ENCODE data around the gene TBK1. TPM values are rescaled to one million over a fixed set of nuclear protein-coding genes. Genes with fewer than 3 reads are reported as not detected.
A peak's percentile ranks its signal among the peaks of the same experiment; 100 is the strongest.

TBK1 gene
- total RNA-seq (ENCODE audit: low replicate concordance): 16.6 and 19.2 TPM in 2 replicates
- long read RNA-seq, transcript TBK1-201 (21 exons, 3,256 nt): major isoform, 56 of 82 reads
- long read RNA-seq, partial matches to known transcripts: 13 of 82 reads
- long read RNA-seq, other reads (novel, unspliced or antisense): 13 of 82 reads

DNA sequence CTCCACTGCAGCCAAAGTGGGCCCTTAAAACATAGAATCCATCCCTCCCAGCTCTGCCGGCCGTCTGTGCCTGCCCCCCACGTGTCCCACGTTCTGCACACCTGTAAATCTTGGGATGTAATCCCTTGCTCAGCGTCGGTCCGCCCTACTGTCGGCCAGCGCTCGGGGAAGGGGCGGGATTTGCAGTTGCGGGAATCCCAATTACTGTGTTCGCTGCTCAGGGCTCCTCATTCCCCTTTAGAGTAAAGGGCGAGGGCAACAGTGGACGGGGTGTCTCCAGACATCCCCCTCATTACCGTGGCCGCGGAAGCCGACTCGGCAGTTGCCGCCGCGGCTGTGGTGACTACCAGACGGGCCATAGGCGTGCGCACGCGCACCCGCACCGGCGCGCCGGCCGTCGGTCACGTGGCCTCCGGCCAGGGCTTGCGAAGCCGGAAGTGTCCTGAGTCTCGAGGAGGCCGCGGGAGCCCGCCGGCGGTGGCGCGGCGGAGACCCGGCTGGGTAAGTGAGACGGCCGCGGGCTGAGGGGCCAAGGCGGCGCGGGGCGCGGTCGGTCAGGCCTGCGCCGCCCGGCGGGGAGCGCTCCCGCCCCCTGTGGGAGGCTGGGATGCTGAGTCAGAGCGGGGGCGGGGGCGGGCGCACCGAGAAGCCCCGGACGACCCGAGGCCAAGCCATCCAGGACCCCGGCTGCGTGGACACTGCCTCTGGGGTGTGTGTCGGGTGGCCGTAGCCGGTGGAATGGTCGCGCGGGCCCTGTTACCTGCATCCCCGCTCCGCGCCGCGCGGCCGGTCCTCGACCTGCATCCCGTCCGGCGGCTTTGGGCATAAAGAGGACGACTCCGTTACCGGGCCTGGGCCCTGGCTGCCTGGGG lies at the start of gene TBK1:
TSS of gene TBK1 (plus strand) at position 434 of the 872 bp plus-strand sequence. CDS start 3,751 bp downstream, outside the sequence.
- peak; percentile 95 for DNase-seq (ENCODE audit: extremely low spot score, unreplicated experiment)
- peak within 1 kb of the TSS; percentile 96 for H3K27ac Mint-ChIP-seq
- no peaks in the 10 kb centered on the region for H3K27me3 Mint-ChIP-seq
- peak within 1 kb of the TSS; percentile 97 for H3K4me3 Mint-ChIP-seq
- no peaks in the 10 kb centered on the region for H3K9me3 Mint-ChIP-seq
- H3K4me1 Mint-ChIP-seq (ENCODE audit: unreplicated experiment): peaks cover 27% of the 10 kb centered on the region
- H3K36me3 Mint-ChIP-seq: peaks cover 15% of the 10 kb centered on the region
- TF ChIP-seq CTCF (conservative IDR thresholded peaks at IDR 0.05): peak; percentile 38

- no peaks in the 10 kb centered on the region for H3K27me3 Mint-ChIP-seq
- H3K36me3 Mint-ChIP-seq: no peaks in the 10 kb centered on the region
- TF ChIP-seq CTCF (conservative IDR thresholded peaks at IDR 0.05): no peak
- H3K9me3 Mint-ChIP-seq: no peaks in the 10 kb centered on the region
- H3K4me3 Mint-ChIP-seq: no peak overlapping the region
- H3K27ac Mint-ChIP-seq: no peak overlapping the region
- peaks cover 13% of the 10 kb centered on the region for H3K4me1 Mint-ChIP-seq (ENCODE audit: unreplicated experiment)
- DNase-seq (ENCODE audit: extremely low spot score, unreplicated experiment): no peak
Observed at GRCh38 chr12:64402181-64402580, 49.7 kb upstream of the TBK1 start.

GRCh38 chr12:64403707-64404469 lies 48.0 kb upstream of the TBK1 start, which contains the start of gene XPOT:
Gene XPOT, plus strand, starts transcription at chr12:64404392. Its CDS starts 5,644 bp downstream, at chr12:64410036.
- Mint-ChIP-seq H3K27ac (peak within 1 kb of the TSS; percentile 97), H3K4me1 (ENCODE audit: unreplicated experiment) (peaks cover 26% of the 10 kb centered on the region), H3K36me3 (no peaks in the 10 kb centered on the region), H3K4me3 (peak within 1 kb of the TSS; percentile 99), H3K9me3 (no peaks in the 10 kb centered on the region), H3K27me3 (no peaks in the 10 kb centered on the region)
- no peak for TF ChIP-seq CTCF (conservative IDR thresholded peaks at IDR 0.05)
- peak; percentile 95 for DNase-seq (ENCODE audit: extremely low spot score, unreplicated experiment)

DNA sequence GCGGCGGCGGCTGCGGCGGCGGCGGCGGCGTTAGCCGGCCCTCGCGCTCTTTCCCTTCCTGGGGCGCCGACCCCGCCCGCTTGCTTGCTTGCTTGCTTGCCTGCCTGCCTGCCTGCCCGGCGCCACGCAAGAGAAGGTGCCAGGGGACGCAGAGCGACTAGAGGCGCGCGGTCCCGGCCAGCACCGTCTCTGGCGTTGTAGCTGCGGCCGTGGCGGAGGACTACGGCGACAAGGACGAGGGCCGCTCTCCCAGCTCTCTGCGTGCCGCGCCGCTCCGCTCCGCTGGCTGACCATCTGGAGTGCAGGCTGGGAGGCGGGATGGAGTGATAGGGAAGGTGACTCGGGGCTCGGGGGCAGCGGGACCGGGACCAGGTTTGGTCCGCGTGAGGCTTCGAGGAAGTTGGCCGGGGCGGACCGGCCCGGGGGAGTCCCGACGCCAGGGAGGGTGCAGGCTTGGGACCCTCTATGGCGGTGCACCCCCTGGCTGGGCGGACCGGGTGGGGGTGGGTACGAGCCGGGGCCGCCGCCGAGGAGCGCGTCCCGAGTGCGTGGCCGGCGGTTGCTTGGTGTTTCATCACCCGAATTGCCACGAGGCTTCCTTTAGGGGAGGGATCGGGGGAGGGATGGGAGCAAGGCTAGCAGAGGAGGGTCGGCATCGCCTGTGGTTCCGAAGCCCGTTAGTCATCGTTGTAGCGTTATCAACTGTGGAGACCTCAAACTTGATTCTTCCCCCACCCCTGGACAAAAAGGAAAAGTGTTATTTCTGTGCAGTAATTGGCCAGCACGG lies 47.3 kb upstream of the TBK1 start:
- Mint-ChIP-seq H3K4me1 (ENCODE audit: unreplicated experiment) (peaks cover 26% of the 10 kb centered on the region), H3K9me3 (no peaks in the 10 kb centered on the region), H3K36me3 (no peaks in the 10 kb centered on the region), H3K4me3 (peak overlapping the region; percentile 99), H3K27me3 (no peaks in the 10 kb centered on the region), H3K27ac (peak overlapping the region; percentile 97)
- DNase-seq (ENCODE audit: extremely low spot score, unreplicated experiment): no peak
- TF ChIP-seq CTCF (conservative IDR thresholded peaks at IDR 0.05): no peak

Measured in type B pancreatic cell (in vitro differentiated cells).